Stimulated activated CD4-positive, alpha-beta T cell treated with anti-CD3 and anti-CD28 coated beads, Interleukin-12 subunit alpha, Interleukin-12 subunit beta, amount 100 ng/mL, for 24 hours (primary cell): ENCODE results near the gene TRAFD1.
"Not testable (repeated sequence)": the region's sequence is repeated elsewhere in the genome, so short reads cannot be mapped to it uniquely, and the experiment has no call there.

Experiments used
- DNase-seq, 2 experiments: peaks; one replicate each; pipeline ENCODE4 v3.0.0-alpha.2; 2020; ENCODE audit warnings: low read depth in 2 of 2

Gene TRAFD1

DNA sequence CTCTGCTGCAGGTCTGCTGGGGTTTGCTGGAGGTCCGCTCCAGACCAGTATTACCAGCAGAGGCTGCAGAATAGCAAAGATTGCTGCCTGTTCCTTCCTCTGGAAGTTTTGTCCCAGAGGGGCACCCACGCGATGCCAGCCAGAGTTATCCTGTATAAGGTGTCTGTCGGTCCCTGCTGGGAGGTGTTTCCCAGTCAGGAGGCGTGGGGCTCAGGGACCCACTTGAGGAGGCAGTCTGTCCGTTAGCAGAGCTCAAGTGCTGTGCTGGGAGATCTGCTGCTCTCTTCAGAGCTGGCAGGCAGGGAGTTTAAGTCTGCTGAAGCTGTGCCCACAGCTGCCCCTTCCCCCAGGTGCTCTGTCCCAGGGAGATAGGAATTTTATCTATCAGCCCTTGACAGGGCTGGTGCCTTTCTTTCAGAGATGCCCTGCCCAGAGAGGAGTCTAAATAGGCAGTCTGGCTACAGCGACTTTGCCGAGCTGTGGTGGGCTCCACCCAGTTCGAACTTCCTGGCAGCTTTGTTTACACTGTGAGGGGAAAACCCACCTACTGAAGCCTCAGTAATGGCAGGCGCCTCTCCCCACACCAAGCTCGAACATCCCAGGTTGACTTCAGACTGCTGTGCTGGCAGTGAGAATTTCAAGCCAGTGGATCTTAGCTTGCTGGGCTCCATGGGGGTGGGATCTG, 33.2 kb downstream of the TRAFD1 start:
- DNase-seq = not testable (repeated sequence)

DNA sequence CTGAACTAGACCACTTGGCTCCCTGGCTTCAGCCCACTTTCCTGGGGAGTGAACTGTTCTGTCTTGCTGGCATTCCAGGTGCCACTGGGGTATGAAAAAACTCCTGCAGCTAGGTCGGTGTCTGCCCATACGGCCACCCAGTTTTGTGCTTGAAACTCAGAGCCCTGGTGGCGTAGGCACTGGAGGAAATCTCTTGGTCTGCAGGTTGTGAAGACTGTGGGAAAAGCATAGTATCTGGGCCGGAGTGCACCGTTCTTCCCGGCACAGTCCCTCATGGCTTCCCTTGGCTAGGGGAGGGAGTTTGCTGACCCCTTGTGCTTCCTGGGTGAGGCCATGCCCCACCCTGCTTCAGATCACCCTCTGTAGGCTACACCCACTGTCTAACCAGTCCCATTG, 33.8 kb downstream of the TRAFD1 start:
- no peak for DNase-seq

DNA sequence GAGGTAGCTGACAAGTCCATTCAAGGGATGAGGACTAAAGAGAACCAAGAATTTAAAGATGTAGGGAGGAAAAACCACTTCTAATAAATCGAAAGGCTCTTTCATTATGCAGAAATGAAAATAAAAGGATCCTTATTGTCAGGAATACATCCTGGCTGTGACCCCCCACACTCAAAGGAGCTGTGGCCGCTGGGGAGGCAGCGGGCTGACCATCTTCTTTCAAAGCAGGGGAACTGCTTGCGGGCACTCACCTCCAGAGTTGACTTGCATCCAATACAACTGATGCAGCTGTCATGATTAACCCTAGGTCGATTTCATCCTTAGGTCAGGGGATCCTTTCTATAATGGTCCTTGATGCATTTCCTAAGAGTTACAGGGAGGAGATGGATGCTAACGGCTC, 35.3 kb downstream of the TRAFD1 start:
- no peak for DNase-seq

DNA sequence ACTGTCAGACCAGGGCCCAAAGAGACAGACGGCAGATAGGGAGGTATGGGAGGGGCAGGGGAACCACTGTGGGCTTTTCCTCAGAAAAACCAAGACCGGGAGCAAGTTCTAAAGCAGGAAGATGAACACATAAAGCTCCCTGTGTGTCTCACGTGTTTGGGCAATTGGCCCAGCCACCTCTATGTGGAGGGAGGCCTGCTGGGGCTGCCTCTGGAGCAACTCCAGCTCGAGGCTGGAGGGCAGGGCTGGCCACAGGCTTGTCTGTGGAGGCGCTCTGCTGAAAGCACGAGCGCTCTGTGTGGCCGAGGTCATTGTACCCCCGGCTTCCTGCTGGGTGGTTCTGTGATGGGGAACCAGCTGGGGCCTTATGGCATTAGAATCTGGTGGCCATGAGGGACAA, 36.4 kb downstream of the TRAFD1 start:
- no peak for DNase-seq

DNA sequence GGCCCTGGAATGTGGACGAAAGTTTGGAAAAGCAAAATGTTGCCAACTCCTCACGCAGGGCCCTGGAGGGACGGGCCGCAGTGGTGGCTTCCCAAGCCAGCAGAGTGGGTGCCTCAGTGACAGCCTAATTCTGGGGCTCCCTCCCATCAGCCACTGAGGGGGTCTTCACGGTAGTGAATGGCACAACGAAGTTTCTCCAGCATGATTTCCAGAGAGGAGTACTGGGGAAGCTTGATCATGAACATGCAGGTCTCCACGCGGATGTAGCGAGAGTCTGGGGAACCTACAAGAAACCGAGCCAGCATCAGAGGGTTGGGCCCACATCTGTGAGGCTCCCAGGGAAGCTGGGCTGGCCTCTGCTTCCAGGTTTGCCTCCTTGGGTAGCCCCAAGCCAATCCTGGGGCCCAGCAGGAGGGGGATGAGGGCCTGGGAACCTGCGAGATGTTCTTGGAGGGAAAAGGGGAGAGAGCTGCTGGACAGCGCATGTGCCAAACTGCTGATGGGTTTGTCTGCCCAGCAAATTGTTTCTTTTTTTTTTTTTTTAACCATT, 37.0 kb downstream of the TRAFD1 start:
- DNase-seq = no peak

DNA sequence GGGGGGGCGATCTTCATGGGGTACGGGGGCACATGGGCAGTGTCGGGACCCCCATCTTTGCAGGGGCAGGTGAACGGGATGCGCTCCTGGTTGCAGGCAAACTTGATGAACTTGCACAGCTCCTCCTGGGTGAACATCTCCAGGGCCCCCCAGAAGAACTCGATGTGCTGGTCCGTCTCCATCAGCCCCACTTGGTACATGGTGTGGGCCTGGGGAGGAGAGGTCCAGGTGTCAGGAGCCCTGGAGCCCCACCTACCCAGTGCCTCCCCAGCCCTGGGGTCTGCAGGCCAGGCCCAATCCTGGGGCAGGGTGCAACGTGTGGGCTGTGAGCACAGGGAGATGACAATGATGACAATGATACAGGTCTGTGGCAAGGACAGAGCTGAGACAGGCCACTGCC, 37.7 kb downstream of the TRAFD1 start:
- no peak for DNase-seq

DNA sequence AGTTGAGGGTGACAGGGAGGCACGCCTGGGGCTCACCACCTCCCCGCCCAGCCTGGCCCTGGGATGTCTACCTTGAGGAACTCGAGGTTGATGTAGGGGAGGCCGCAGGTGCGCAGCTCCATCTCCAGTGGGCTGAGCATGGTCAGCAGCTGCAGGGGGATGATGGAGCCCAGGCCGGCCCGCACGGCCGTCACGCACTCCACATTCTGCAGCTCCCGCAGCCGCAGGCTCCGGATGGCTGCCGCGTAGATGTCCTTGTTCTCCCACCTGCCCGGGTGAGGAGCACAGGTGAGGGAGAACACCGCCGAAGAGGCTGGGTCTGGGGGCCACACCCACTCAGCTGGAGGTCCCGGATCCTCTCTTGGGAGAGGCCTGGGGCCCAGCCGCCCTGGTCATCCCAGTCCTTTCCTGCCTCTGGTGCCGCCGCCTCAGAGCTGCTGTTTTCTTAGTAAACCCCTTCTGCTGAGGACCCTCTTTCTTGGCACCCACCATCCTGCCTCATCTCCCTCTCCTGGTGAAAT, 38.2 kb downstream of the TRAFD1 start:
- DNase-seq = no peak

DNA sequence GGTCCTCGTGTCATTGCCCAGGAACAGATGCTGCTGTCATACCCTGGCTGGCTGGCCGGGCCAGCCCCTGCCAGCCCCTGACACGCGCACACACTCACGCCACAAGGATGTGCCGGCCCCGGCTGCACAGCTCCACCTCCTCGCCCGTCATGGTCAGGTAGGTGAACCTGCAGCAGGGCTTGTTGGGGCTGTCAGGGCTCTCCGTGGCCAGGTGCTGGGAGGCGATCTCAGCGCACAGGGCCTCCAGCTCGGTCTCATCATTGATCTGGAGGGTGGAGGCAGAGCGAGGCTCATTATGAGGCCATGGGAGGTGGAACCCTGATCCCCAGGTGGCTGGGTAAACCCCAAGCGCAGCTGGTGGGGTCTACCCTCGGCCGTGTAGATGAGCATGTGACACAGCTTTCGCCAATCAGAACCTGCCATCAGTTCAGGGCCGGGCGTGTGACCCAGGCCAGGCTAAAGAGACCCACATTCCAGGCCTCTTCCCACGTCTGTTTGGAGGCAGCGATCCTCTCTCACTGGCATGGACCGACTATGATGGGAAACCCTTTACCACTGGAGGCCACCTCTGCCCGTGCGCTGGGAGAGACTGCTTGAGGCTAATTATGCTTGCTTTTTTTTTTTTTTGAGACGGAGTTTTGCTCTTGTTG, 38.8 kb downstream of the TRAFD1 start:
- no peak for DNase-seq

DNA sequence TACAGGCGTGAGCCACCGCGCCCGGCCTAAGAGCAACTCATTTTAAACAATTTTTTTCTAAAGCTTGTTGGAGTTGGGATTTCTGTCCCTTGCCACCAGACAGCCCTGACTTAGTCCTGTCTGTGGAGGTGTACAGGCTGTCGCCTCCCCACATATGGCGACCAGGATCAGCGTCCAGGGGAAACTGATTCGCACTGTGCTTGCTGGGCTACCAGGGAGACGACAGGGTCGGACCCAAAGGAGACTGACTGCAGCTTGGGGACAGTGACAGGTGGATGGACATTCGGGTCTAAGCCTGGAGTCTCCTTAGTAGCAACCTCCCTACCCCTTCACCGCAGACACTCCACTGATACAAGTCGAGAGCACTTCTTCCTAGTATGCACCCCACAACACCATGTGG, 40.3 kb downstream of the TRAFD1 start:
- DNase-seq = no peak

DNA sequence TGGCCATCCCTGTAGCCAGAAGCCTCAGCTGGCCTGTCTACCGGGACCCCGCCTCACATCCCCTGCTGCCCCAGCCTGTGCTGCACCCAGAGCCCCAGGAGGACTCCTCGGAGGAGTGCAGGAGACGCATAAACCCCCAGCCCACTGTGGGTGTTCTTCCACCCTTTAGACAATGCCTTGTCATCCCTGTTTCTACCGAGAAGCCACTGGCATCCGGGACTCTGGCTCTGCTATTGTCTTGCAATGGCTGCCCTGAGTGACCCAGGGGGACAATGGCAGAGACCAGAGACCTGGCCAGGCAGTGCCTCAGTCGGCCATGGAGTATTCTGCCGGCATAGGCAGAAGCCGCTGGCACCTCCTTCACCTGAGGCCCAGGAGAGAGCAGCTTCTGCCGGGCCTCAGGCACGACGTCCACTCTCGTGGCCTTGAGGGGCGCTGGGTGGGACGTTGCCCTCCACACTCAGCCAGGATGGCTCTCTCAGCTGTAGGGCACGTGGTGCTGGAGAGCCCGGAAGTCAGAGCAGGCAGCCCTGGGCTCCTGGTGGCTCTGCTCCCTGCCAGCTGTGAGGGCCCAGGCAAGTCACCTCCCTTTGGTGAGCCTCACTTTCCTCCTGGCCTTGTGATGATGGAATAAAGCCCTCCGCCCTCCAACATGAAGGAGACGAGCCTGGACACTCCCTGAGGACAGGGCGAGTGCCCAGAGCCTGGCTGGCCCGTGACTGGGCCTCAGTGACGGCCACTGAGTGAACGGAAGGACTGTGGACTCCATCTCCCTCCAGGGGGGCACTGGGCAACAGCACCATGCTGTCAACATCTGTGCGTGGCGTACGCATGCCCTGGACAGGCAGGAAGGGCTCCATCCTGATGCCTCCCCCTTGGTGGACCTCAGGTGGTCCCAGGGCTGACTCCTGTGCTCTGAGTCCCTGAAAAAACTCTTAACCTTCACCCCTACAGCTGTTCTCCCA, 41.0 kb downstream of the TRAFD1 start:
- DNase-seq = no peak

DNA sequence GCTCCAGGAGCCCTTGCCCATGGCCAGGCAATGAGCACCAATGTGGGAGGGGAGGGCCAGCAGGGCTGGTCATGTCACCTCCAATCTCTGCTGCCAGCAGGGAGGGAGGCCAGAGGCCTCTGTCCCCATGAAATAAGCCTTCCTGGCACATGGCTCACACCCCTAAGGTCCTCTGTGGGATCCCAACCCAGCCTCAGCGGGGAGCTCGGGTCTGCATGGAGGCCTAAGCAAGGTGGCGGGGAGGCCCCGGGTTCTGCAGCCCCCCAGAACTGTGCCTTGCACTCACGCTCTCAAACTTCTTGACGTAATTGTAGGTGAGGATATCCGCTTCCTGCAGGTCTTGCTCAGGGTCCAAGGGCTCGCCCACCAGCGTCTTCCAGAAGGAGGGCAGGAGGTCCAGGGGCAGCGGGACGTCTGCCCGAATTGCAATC, 41.7 kb downstream of the TRAFD1 start:
- no peak for DNase-seq

DNA sequence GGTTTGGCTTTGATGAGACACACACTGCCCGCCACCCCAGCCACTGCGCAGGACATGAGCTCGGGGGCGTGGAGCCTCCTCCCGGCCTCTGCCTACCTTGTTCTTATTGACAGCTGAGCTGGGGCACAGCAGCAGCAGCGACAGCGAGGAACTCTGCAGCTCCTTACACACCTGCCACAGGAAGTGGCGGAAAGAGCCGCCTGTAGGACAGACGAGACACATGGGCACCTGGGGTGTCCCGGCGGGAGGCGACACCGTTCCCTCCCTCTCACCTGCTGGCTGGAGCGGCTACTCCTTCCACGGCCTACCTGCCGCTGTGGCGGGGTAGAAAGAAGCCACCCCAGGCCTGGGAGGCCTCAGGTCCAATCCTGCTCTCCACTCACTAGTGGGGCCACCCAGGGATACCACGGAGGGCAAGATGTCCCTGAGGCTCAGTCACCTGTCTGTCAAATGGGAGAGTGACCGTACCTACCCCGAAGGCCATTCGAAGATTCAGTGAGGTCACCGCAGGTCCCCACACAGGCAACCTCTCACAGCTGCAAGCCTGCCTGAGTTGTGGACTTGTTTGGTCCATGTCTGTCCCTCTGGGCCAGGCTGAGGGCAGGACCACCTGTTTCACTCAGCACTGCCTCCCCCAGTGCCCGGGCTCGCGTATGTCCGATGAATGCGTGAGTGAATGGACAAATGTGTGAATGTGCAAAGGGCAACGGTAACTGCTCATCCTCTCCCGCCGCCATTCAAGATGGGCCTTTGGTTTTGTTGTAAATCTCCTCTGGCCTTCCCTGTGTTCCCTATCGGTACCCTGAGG, 42.6 kb downstream of the TRAFD1 start:
- DNase-seq = no peak

DNA sequence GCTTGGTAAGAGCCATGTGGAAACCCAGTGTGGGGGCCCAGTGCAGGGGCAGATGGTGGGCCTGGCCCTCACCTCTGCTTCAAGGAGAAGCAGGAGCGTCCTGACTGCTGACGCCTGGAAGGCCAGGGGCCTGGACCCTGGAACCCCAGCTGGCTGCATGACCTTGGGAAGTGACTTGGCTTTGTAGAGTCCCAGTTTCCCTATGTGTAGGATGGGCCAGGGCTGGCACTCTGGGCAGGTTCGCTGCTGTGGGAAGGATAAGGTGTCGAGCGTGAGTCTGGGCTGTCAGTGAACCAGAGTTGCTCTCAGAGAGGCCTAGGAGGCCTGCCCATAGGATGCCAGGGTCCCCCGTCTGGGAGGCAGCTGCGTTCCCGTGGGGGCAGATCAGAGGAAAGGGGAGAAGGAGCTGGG, 43.2 kb downstream of the TRAFD1 start:
- no peak for DNase-seq

DNA sequence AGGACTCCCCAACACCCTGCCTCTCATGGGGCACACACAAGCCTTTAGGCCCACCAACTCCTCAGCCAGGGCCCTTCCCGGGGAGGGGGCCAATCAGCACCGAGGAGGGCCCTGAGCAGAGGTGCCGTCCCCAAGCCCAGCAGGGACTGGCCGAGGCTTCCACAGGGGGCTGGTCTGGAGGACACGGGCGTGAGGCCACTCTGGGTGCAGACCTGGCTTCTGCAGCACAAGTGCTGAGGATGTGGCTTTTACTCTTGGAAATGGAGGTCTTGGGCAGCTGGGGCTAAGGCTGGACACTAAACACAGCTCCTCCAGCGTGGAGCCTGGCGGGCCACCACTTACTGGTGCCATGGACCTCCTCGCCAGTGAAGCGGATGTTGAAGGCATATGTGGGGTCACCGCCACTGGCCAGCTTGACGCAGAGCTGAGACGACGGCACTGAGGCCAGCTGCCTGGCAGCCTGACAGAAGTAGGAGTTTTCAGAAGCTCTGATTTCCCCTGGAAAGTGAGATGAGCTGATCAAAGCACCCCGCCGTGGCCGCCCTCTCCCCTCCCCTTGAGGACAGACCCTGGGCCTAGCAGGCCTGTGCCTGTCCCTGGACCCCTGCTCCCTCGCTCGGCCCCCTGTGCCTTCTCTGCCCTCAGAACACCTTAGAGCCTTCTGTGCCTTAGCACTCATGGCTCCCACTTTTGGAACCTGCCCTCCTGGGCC, 44.0 kb downstream of the TRAFD1 start:
- no peak for DNase-seq

DNA sequence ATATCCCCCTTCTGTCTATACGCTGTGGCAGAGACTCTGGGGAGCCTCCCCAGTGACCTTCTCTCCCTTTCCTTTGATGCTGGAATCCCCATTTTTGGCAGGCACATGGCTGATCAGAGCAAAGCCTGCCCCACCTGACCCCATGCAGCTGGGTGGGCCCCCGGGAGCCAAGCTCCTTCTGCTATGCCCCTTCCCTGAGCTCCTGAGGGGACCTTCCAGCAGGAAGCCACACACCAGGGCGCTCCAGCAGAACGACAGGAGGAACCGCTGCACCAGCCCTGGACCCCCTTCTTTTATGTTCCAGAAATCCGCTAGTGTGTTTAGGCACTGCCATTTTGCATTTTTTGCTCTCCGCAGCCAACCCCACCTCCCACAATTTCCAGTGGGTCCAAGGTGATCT, 44.6 kb downstream of the TRAFD1 start:
- no peak for DNase-seq

DNA sequence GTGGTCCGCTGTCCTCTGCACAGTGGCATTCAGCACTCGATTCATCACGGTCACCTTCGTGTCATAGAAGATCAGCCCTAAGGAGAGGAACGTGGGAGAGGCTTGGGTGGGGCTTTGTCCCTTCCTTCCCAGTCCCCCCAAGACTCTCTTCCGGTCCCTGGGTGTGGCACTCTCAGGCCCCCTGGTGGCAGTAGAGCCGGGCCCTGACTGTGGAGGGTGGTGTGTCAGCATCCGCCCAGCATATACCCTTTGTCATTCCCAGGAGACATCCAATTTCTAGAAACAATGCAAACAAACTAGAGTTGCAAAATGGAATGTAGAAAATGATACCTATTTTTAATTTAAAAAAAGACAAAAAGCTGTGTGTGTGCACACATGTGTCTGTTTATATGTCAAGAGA, 45.0 kb downstream of the TRAFD1 start:
- no peak for DNase-seq

DNA sequence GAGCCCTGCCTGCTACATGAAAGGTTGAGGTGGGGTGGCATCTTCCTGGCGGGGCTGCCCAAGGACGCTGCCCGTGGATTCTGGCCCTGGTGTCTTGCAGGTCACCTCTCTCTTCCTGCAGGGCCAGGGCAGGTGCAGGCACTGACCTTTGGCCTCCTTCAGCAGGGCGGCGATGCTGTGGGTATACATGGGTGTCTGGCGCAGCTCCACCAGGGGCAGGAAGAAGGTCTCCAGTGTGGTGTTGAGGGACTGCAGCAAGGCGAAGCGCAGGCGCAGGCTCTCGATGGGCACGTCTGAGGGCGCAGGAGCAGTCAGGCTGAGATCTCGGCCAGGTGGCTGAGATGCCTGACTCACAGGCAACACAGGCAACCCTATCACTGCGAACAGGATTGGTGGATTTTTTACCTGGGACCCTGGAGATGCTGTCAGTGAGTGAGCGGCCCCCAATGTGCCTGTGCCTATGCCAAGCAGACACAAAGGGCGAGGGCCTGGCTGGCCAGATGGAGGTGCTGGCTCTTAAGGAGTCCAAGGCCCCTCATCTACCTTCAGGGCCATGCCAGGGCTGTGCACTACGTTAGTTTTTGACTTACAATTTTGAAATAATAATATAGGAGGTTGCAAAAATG, 45.7 kb downstream of the TRAFD1 start:
- no peak for DNase-seq

DNA sequence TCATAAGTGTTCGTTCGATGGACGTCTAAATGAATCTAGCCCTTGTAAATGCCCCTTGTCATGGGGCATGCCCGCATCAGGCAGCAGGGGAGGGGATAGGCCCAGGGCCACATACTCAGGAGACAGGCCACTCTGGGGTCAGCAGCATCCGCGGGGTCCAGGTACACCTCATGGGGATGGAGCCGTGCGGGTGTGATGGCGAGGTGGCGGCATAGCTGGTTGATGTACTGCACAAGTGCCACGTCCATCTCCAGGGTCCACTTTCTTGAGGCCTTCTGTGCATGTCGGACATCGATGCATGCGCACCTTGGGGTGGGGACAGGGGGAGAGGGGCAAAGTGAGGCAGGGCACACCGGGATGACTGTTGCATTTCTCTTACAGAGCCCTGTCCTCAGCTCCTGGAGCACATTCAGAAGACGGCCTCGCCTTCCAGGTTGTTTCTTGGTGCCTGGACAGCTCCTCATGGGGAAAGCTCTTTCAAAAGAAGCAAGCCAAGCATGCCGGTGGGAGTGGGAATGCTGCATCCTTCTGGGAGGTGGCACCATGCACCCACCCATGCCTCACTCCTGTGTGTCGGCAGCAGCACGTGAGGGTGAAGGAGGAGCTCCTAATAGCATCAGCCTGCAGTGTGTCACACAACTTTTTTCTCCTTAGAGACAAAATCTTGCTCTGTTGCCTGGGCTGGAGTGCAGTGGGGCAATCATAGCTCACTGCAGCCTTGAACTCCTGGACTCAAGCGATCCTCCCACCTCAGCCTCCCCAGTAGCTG, 47.4 kb downstream of the TRAFD1 start:
- no peak for DNase-seq
